ENCODE data around the gene PLCXD1. TPM values are rescaled to one million over a fixed set of nuclear protein-coding genes. Genes with fewer than 3 reads are reported as not detected.

The PLCXD1 gene
- total RNA-seq, 4 donors from 2014 or later, result 2.8 to 19.5 (median 8.1) TPM

GRCh38 chrX:338836-339400 is 57.7 kb downstream of the PLCXD1 start:
- H3K9me3 ChIP-seq, result no peaks in the 10 kb centered on the region
- TF ChIP-seq POLR2A (IDR thresholded peaks at IDR 0.05), result no peak
- no peak for TF ChIP-seq CTCF (IDR thresholded peaks at IDR 0.05)
- no peak overlapping the region for H3K27ac ChIP-seq
- no peak for DNase-seq
- intact Hi-C loops (cut with DNase I; ENCODE audit: low total_unique reads), result no loop called here
- no peaks in the 10 kb centered on the region for H3K27me3 ChIP-seq
- H3K36me3 ChIP-seq, result no peaks in the 10 kb centered on the region
- no peak overlapping the region for H3K4me3 ChIP-seq
- no peaks in the 10 kb centered on the region for H3K4me1 ChIP-seq

GRCh38 chrX:340121-340520 is 58.9 kb downstream of the PLCXD1 start:
- Histone ChIP-seq H3K9me3 (no peaks in the 10 kb centered on the region), H3K27me3 (no peaks in the 10 kb centered on the region), H3K4me1 (no peaks in the 10 kb centered on the region), H3K36me3 (no peaks in the 10 kb centered on the region), H3K4me3 (no peak overlapping the region), H3K27ac (no peak overlapping the region)
- DNase-seq, result no peak
- intact Hi-C loops (cut with DNase I; ENCODE audit: low total_unique reads), result no loop called here
- TF ChIP-seq POLR2A (IDR thresholded peaks at IDR 0.05) (no peak), CTCF (IDR thresholded peaks at IDR 0.05) (no peak)

- Histone ChIP-seq H3K36me3 (no peaks in the 10 kb centered on the region), H3K27ac (no peak overlapping the region), H3K4me1 (no peaks in the 10 kb centered on the region), H3K9me3 (no peaks in the 10 kb centered on the region), H3K27me3 (no peaks in the 10 kb centered on the region), H3K4me3 (no peak overlapping the region)
- DNase-seq, result no peak
- intact Hi-C loops (cut with DNase I; ENCODE audit: low total_unique reads), result no loop called here
- no peak for TF ChIP-seq POLR2A (IDR thresholded peaks at IDR 0.05)
Observed at GRCh38 chrX:340641-341423, 59.7 kb downstream of the PLCXD1 start.

- Histone ChIP-seq H3K4me1 (no peaks in the 10 kb centered on the region), H3K27ac (no peak overlapping the region), H3K36me3 (no peaks in the 10 kb centered on the region), H3K4me3 (no peak overlapping the region), H3K9me3 (no peaks in the 10 kb centered on the region), H3K27me3 (no peaks in the 10 kb centered on the region)
- TF ChIP-seq CTCF (IDR thresholded peaks at IDR 0.05), result no peak
- intact Hi-C loops (cut with DNase I; ENCODE audit: low total_unique reads), result no loop called here
- DNase-seq, result no peak
Observed at GRCh38 chrX:341541-342101, 60.4 kb downstream of the PLCXD1 start.

GRCh38 chrX:344371-344901 is 63.3 kb downstream of the PLCXD1 start:
- TF ChIP-seq POLR2A (IDR thresholded peaks at IDR 0.05) (no peak), CTCF (IDR thresholded peaks at IDR 0.05) (no peak)
- Histone ChIP-seq H3K4me1 (no peaks in the 10 kb centered on the region), H3K4me3 (no peak overlapping the region), H3K36me3 (no peaks in the 10 kb centered on the region), H3K27me3 (no peaks in the 10 kb centered on the region), H3K9me3 (no peaks in the 10 kb centered on the region), H3K27ac (no peak overlapping the region)
- DNase-seq, result no peak
- intact Hi-C loops (cut with DNase I; ENCODE audit: low total_unique reads), result no loop called here
